GM18519 (cell line): ENCODE measurements around the gene ABCB8.

ENCODE experiments used
- ATAC-seq: cut with Tn5 transposase; IDR thresholded peaks from one replicate; pipeline ENCODE4 v1.9.1; 2021; ENCODE audit warnings: mild to moderate bottlenecking, moderate library complexity; ENCODE audit not compliant: unreplicated experiment, low FRiP score

ABCB8 gene

DNA sequence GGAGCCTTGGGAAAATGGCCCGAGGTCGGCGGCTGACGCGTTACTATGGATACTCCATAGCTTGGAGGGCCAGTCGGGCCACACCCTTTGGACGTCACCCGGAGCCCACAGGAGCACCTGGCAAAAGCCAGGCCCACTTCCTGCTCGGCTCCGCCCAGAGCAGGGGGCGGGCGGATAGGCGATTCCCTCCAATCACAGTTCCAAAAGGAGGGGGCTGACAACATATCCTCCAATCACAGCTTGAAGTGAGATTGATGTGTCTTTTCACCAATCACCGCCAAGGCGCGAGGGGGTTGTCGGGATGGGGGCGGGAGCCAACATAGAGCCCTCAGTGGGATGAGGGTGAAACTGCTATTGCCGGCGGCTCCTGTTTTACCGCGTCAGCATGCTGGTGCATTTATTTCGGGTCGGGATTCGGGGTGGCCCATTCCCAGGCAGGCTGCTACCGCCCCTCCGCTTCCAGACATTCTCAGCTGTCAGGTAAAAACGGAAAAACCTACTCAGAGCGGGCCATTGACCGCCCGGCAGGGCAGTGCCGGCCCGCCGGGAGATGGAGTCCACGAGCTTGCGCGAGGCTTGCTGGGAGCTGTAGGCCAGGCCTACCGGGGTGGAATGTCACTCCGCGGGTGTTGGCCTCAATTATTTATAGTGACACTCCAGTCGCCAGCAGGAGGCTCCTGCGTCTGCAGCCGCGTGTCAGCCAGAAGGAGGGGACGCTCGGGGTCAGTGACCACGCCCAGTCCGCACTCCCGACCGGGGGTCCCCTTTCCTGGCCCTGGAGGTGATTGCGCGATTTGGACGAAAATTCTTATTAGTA is at the start of gene ABCB8:
TSS of gene ABCB8 (plus strand) at position 320 of the 817 bp plus-strand sequence. CDS start at position 386, 66 bp downstream.
- peak; percentile 96 for ATAC-seq

DNA sequence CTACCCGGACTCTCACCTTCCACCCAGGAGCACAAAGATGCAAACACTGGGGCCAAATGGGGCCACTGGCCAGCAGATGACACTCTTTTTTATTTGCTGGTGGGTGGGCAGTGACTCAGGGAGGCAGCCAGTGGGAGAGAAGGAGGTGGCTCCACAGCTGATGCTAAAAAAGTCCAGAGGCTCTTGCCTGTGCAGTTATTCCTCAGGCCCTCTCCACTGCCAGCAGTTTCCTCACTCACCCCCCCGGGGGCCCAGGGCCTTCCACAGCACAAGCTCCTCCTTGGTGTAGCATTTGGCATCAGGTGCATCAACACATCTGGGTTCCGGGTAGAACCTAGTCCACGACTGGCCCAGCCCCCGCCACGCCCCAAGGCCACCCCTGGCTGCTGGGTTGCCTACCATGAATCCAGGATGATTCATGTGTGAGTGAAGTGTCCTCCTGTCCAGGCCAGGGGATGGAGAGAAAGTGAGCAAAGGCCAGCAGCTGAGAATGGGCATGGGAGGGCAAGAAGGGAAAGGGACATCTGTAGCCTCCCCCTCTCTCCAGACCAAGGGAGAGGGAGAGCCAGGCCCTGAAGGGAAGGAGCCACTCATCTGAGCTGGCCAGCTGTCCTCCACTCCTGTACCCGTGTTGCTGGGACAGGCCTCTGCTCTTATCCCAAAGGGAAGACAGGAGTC is 48.4 kb upstream of the ABCB8 start:
- ATAC-seq = no peak

DNA sequence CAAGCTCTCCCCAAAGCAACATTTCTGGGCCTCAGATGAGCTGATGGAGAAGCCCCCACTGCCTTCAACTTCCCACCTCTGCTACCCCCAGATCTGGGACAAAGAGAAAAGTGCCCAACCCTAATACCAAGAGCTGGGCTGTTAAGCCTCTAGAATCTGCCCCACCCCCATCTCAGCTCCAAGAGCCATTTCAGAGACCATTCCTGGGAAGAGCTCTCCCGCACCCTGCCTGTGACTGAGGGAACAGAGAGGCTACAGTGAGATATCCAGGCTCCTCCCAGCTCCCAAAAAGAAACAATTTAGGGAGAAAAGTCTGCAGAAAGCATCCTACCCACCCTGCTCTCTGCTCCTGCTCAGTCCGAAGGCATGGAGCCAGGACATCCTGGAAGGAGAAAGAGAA is 47.6 kb upstream of the ABCB8 start:
- no peak for ATAC-seq

DNA sequence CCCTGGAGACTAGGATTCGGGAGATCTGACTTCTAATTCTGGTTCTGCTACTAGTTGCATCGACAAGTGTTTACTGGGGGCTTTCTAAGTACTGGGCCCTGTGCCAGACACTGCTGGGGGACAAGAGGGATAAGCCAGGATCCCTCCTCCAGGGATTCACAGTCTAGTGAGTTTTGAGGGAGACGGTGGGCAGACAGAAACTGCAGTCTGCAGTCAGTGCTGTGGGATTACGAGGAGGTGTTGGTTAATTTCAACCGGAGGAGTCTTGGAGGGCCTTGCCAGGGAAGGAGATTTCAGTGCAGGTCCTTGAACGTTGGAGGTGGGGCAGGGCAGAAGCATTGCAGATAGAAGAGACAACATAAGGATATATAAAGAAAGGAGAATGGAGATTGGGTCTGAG is 46.6 kb upstream of the ABCB8 start:
- no peak for ATAC-seq

DNA sequence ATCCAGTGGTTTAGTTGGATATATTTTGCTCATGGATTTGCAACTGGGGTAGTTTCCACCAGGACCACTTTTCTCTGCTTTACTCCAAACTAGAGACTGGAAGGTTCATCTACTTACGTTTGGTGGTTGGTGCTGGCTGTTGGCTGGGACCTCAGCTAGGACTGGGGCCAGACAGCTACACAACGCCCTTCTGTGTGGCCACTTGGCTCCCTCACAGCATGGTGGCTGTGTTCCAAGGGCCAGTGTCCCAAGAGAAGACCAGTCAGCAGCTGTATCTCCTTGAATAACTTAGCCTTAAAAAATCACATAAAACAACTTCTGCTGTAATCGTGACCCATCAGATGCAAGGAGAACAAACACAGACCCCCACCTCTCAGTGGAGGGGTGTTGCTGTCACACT is 45.9 kb upstream of the ABCB8 start:
- ATAC-seq = no peak

DNA sequence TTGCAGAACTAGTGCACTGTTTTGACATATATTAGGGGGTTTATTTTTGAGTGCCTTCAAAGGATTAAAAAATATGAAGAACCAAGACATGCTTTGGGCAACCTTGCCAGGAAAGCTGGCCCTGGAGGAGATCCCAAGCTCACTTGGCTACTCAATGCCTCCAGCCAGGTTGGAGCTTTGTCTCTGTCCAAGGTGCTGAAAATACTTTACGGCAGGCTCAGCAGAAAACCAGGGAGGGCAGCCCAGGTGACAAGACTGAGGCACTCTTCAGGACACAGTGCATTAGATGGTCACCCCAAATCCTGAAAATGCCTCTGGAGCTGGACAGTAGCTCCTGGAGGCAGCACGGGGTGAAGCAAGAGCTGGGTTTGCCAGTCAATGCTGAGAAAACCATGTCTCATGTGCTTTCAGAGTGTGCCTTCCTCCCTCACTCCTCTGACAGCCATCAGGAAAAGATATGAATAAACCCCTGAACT is 44.3 kb upstream of the ABCB8 start:
- ATAC-seq = no peak

DNA sequence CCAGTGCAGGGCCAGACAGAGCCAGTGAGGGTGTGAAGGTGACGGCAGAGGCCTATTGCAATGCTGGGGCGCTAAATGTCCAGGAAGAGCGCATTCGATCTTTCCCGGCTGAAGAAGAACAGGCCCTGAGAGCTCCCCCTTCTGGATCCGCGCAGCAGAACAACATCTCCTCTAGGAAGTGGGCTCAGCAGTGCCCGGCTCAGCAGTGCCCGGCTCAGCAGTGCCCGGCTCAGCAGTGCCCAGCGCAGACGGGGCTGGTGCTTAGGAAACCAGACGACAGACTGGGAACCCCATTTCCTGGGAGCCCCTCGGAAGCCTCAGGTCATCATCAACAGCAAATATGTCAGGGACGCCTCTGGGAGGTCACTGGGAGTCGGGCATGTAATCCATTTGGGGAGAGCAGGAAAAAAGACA is 42.1 kb upstream of the ABCB8 start:
- ATAC-seq = no peak

DNA sequence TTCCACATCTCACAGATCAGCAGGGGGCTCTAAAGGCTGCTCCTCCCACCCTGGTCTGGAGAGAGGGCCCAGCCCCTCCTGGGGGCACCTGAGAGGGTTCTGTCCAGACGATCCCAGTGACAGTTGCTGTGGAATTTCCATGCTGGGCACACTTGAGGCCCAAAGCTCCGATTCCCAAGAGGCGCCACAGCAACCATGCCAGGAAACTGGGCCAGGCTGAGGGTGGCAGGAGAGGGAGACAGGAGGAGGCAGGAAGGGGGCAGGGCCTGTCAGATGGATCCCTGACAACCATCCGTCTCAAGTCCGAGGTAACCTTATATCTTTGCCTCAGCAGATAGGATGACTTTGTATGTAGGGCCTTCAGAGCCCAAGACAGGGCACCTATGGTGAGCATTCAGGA is 41.7 kb upstream of the ABCB8 start:
- no peak for ATAC-seq

DNA sequence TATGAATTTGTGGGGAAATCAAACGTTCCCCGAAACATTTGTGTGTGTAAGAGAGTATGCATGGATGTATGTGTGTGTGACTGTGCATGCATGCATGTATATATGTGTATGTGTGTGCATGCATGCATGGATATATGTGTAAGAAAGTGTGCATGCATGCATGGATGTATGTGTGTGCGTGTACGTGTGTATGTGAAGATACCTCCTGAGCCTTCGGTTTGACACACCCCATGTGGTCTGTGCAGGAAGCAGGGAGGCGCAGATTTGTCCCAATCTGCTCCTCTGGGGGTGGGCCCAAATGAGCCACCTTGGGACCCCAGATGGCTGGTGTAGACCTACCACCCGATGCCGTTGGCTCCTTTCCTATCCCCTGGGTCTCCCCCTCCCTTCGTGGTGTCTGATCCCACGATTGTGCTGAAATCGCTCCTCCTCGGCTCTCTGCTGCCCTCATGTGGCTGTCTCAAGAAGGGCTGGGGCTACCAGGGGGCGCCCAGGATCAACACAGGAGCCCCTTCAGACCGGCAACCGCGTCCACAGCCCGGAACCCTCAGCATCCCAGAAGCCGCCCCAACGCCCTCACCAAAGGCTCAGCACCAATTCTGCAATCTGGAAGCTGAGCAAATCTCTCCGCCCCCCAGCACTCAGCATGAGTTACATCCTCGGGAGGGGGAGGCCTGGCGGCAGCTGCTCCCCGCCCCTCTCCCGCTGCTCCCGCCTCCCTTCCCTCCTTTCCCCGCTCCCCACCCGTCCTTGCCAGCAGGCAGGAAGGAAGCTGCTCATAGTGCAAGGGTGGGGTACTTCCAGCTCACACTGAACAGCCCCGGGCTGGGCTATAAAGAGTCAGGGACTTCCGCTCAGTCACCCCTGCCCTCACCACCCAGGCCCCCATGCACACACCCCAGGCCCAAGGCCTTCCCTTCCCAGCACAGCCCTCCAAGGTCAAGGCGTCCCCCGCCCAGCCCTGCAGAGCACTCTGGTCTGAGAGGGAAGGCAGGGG is 39.7 kb upstream of the ABCB8 start:
- no peak for ATAC-seq

DNA sequence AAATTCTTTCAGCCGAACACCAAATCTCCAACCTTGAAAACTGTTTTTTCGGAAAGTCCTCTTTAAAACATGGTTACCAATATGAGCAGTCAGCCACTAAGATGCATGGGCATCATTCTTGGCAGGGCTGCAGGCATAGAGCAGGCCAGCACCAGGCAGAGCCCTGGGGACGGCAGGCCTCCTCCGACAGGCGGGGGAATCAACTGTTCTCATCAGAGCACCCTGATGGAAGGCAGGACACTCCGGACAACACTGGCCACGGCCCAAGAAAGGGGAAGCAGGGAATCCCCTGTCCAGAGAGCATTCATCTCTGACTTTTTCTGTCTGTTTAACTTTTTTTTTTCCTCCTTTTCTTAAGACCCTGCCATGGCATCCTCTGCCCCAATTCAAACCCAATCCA is 38.8 kb upstream of the ABCB8 start:
- ATAC-seq = no peak

DNA sequence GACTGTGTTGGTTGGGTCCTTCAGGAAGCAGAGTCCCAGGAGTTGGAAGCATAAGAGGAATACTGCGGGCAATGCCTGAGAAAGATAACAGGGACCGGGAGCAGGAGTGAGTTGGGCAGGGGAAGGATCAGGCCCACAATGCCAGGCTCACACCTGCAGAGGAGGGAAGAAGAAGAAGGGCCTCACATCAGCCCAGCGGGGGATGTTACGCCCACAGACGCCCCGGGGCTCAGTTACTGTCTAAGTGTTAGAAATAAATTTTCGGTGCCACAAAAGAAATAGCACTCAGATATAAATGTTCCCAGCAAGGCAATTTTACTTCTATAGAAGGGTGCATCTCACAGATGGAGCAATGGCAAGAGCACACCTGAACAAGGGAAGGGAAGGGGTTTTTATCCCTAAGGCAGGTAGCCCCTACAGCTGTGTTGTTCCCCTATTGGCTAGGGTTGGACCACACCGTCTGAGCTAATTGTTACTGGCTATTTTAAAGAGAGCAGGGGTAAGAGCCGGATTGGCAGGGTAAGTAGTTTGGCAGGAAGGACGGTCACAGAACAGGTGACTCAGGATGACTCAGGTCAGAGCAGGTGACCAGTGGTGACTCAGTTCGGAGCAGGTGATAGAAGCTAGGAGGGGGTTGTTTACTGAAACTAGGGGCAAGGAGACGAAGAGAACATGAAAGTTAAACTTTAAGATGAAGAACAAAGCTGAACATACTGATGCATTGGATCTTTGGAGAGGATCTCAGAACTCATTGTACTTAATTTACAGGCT is 37.6 kb upstream of the ABCB8 start, which contains the start of gene NOS3:
TSS of gene NOS3 (plus strand) at position 602 of the 771 bp plus-strand sequence. CDS start 2,787 bp downstream, outside the sequence.
- no peak for ATAC-seq

DNA sequence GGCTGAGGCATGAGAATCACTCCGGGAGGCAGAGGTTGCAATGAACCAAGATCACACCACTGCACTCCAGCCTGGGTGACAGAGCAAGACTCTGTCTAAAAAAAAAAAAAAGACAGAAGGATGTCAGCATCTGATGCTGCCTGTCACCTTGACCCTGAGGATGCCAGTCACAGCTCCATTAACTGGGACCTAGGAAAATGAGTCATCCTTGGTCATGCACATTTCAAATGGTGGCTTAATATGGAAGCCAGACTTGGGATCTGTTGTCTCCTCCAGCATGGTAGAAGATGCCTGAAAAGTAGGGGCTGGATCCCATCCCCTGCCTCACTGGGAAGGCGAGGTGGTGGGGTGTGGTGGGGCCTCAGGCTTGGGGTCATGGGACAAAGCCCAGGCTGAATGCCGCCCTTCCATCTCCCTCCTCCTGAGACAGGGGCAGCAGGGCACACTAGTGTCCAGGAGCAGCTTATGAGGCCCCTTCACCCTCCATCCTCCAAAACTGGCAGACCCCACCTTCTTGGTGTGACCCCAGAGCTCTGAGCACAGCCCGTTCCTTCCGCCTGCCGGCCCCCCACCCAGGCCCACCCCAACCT is 36.1 kb upstream of the ABCB8 start:
- no peak for ATAC-seq

DNA sequence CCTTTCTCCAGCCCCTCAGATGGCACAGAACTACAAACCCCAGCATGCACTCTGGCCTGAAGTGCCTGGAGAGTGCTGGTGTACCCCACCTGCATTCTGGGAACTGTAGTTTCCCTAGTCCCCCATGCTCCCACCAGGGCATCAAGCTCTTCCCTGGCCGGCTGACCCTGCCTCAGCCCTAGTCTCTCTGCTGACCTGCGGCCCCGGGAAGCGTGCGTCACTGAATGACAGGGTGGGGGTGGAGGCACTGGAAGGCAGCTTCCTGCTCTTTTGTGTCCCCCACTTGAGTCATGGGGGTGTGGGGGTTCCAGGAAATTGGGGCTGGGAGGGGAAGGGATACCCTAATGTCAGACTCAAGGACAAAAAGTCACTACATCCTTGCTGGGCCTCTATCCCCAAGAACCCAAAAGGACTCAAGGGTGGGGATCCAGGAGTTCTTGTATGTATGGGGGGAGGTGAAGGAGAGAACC is 35.4 kb upstream of the ABCB8 start:
- peak; percentile 49 for ATAC-seq

DNA sequence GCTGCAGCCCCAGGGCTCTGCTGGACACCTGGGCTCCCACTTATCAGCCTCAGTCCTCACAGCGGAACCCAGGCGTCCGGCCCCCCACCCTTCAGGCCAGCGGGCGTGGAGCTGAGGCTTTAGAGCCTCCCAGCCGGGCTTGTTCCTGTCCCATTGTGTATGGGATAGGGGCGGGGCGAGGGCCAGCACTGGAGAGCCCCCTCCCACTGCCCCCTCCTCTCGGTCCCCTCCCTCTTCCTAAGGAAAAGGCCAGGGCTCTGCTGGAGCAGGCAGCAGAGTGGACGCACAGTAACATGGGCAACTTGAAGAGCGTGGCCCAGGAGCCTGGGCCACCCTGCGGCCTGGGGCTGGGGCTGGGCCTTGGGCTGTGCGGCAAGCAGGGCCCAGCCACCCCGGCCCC is 34.7 kb upstream of the ABCB8 start:
- no peak for ATAC-seq

DNA sequence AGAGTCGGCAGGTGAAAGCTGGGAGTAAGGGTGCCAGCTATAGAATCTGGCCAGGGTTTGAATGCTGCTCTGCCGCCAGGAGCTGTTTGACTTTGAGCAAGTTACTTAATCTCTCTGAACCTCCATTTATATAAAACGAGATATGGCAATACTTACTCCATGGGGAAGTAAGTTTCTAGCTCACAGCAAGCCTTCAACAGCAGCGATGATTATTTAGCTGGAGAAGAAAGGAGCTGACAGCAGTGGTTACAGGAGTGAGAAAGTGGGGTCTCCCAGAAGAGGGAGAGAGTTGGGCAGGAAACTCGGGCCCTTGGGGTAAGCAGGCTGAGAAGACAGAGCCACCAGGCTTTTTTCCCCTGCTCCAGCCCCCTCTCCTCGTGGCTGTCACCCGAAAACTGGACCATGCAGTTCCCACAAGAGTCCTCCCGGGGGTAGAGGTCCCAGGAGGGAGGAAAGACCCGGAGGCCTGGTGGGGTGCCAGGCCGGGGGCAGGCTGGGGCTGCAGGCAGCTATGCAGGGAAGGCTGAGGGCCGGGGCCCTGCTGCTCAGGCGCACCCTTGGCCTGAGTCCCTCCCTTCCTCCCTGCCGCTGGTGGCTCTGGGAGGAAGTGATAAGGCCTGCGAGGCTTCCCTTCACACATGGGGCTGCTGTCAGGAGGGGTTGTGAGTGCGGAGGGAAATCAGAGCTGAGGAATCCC is 34.0 kb upstream of the ABCB8 start:
- ATAC-seq = no peak

DNA sequence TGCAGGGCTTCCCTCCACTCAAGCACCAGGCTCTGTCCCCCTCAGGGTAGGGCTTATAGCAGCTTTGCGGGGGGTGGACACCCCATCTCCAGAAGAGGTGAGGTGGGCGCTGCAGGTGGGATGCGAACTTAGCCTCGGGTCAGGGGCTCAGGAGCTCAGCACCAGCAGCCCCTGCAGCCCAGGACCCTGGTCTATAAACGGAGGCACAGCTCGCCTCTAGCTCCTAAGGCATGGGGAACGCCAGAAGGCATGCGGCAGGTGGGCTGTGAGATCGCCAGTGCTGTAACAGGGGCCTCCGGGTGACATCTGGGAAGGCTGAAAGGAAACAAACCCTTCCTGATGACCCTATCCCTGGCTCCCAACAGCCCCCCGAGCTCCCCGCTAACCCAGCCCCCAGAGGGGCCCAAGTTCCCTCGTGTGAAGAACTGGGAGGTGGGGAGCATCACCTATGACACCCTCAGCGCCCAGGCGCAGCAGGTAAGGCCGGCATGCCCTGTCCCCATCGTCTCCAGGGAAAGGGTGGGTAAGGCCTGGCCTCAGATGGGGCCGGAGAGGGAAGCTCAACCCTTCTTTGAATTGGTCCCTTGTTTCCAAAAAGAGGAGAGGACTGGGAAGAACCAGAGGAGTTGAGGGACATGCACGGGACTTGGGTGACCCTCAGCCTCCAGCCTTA is 33.3 kb upstream of the ABCB8 start:
- ATAC-seq = no peak

DNA sequence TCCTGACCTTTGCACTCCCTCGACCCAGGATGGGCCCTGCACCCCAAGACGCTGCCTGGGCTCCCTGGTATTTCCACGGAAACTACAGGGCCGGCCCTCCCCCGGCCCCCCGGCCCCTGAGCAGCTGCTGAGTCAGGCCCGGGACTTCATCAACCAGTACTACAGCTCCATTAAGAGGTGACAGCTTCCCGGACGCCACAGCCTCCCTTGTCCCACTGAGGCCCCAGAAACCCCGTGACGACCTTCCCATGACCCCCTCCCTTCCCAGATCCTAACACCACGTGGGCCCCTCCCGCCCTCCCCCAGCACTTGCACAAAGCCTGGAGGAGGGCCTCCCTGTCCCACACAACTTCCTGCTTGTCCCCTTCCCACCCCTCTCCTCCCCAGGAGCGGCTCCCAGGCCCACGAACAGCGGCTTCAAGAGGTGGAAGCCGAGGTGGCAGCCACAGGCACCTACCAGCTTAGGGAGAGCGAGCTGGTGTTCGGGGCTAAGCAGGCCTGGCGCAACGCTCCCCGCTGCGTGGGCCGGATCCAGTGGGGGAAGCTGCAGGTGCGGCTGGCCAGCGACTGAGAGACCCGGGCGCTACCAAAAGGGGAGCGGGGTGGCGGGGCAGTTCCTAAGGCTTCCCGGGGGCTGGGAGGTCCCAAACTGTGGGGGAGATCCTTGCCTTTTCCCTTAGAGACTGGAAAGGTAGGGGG is 31.7 kb upstream of the ABCB8 start:
- no peak for ATAC-seq

DNA sequence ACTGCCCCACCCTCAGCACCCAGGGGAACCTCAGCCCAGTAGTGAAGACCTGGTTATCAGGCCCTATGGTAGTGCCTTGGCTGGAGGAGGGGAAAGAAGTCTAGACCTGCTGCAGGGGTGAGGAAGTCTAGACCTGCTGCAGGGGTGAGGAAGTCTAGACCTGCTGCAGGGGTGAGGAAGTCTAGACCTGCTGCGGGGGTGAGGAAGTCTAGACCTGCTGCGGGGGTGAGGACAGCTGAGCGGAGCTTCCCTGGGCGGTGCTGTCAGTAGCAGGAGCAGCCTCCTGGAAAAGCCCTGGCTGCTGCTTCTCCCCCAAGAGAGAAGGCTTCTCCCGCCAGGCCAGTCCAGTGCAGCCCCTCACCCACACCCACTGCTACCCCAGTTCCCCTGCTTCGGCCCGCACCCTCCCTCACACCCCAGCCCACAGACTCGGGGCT is 31.2 kb upstream of the ABCB8 start:
- no peak for ATAC-seq
